SJCRH30 (cell line): ENCODE measurements around the gene INPP5F. TPM values are rescaled to one million over a fixed set of nuclear protein-coding genes. Genes with fewer than 3 reads are reported as not detected.

Source experiments
- DNase-seq, 2 experiments: peaks; one replicate each; pipeline ENCODE4 v3.0.0-alpha.2; 2015 to 2020
- H3K27ac ChIP-seq: fragments of 250-450 bp; sonication (Bioruptor Pico); 2 replicates; pipeline ENCODE4 v1.5.1; 2020; ENCODE audit warnings: mild to moderate bottlenecking, moderate library complexity
- H3K27me3 ChIP-seq: fragments of 250-450 bp; sonication (Bioruptor Pico); 2 replicates; pipeline ENCODE4 v1.5.1; 2020; ENCODE audit warnings: mild to moderate bottlenecking, moderate library complexity
- H3K36me3 ChIP-seq: fragments of 250-450 bp; sonication (Bioruptor Pico); 2 replicates; pipeline ENCODE4 v1.5.1; 2020; ENCODE audit warnings: mild to moderate bottlenecking, moderate library complexity
- H3K4me1 ChIP-seq: fragments of 250-450 bp; sonication (Bioruptor Pico); 2 replicates; pipeline ENCODE4 v1.5.1; 2020; ENCODE audit warnings: mild to moderate bottlenecking, moderate library complexity
- H3K4me3 ChIP-seq: fragments of 250-450 bp; sonication (Bioruptor Pico); 2 replicates; pipeline ENCODE4 v1.5.1; 2020; ENCODE audit warnings: mild to moderate bottlenecking, moderate library complexity
- H3K9me3 ChIP-seq: fragments of 250-450 bp; sonication (Bioruptor Pico); replicated peaks from 2 replicates; pipeline ENCODE4 v1.5.1; 2020; ENCODE audit warnings: mild to moderate bottlenecking, moderate library complexity
- total RNA-seq: library from RNA; depleted of rRNA; stranded (reverse); fragments of >200 nt; shearing (Covaris generic); gene quantifications from 2 replicates; pipeline ENCODE4 v1.2.3, GENCODE V29; 2014

The INPP5F gene
- total RNA-seq, 1 experiment from 2014 or later: 13.8 TPM

DNA sequence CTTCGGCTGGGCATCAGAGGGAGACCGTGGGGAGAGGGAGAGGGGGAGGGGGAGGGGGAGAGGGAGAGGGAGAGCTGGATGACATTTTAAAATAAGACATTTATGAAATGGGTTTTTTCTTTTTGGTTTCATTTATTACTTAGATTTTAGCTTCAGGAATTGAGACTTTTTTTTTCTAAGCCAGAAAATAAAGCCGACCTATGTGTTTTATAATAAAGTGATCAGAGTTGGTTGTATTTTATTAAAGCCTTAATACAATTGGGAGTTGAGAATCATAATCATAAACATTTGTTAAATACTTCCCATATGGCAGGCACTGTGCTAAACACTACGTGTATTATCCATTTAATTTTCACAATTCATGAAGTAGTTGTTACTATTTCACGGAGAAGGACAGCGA, 70.2 kb downstream of the INPP5F start:
- Histone ChIP-seq H3K27me3 (no peaks in the 10 kb centered on the region), H3K36me3 (0 out of 2 replicates have a peak, but pooled peaks cover 2% of the 10 kb centered on the region), H3K27ac (no peak overlapping the region), H3K9me3 (no peaks in the 10 kb centered on the region), H3K4me1 (no peaks in the 10 kb centered on the region), H3K4me3 (no peak overlapping the region)
- DNase-seq: no peak

GRCh38 chr10:119801176-119801575, 75.3 kb downstream of the INPP5F start:
- no peaks in the 10 kb centered on the region for H3K9me3 ChIP-seq
- H3K27ac ChIP-seq: no peak overlapping the region
- H3K36me3 ChIP-seq: peaks cover 2% of the 10 kb centered on the region; the same call in 1 of the 2 replicates
- no peak for DNase-seq
- no peak overlapping the region for H3K4me3 ChIP-seq
- peaks cover 3% of the 10 kb centered on the region; the same call in 1 of the 2 replicates for H3K4me1 ChIP-seq
- no peaks in the 10 kb centered on the region for H3K27me3 ChIP-seq

- Histone ChIP-seq H3K36me3 (peaks cover 2% of the 10 kb centered on the region; the same call in 1 of the 2 replicates), H3K9me3 (no peaks in the 10 kb centered on the region), H3K27me3 (no peaks in the 10 kb centered on the region), H3K4me1 (peaks cover 3% of the 10 kb centered on the region; the same call in 1 of the 2 replicates), H3K4me3 (no peak overlapping the region), H3K27ac (no peak overlapping the region)
- DNase-seq: no peak
These were observed 76.2 kb downstream of the INPP5F start for GRCh38 chr10:119801998-119802538.

GRCh38 chr10:119803264-119803663, 77.4 kb downstream of the INPP5F start:
- peaks cover 2% of the 10 kb centered on the region; the same call in 1 of the 2 replicates for H3K36me3 ChIP-seq
- no peak for DNase-seq
- no peaks in the 10 kb centered on the region for H3K9me3 ChIP-seq
- no peak overlapping the region for H3K4me3 ChIP-seq
- peaks cover 13% of the 10 kb centered on the region for H3K4me1 ChIP-seq
- H3K27ac ChIP-seq: no peak overlapping the region
- H3K27me3 ChIP-seq: no peaks in the 10 kb centered on the region

GRCh38 chr10:119805702-119806230, 79.9 kb downstream of the INPP5F start:
- H3K27me3 ChIP-seq: no peaks in the 10 kb centered on the region
- no peaks in the 10 kb centered on the region for H3K9me3 ChIP-seq
- DNase-seq: no peak
- H3K36me3 ChIP-seq: no peaks in the 10 kb centered on the region; the same call in 1 of the 2 replicates
- H3K4me1 ChIP-seq: peaks cover 17% of the 10 kb centered on the region
- H3K4me3 ChIP-seq: no peak overlapping the region
- H3K27ac ChIP-seq: no peak overlapping the region

DNA sequence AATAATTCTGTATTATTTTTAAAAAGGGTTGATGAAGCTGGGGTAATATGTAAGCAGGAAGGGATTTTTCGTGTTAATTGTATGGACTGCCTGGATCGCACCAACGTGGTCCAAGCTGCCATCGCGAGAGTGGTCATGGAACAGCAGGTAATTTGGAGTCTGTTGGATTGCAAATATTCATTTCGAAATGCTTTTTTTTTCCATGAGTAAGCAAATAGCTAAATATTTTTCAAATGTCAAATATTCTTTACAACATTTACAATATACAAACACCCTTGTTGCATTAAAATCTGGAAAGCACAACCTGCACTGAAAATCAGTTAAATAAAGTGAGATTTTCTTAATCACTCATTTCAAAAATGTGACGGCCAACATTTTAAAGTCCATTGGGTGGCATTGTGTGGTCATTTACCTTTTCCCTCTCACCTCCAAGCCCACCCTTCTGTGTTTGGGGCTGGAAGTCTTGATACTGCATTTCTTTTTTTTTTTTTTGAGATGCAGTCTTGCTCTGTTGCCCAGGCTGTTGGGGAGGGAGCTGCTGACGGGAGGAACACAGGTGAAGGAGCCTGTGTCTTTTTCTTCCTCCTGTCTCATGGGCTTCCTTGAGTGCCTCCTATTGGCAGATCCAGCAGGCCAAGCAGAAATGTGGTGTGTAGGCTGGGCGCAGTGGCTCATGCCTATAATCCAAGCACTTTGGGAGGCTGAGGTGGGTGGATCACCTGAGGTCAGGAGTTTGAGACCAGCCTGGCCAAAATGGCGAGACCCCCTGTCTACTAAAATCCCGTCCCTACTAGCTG, 80.7 kb downstream of the INPP5F start:
- no peaks in the 10 kb centered on the region; the same call in 1 of the 2 replicates for H3K36me3 ChIP-seq
- H3K9me3 ChIP-seq: no peaks in the 10 kb centered on the region
- H3K4me3 ChIP-seq: no peak overlapping the region
- peaks cover 17% of the 10 kb centered on the region for H3K4me1 ChIP-seq
- no peaks in the 10 kb centered on the region for H3K27me3 ChIP-seq
- H3K27ac ChIP-seq: no peak overlapping the region
- no peak for DNase-seq

DNA sequence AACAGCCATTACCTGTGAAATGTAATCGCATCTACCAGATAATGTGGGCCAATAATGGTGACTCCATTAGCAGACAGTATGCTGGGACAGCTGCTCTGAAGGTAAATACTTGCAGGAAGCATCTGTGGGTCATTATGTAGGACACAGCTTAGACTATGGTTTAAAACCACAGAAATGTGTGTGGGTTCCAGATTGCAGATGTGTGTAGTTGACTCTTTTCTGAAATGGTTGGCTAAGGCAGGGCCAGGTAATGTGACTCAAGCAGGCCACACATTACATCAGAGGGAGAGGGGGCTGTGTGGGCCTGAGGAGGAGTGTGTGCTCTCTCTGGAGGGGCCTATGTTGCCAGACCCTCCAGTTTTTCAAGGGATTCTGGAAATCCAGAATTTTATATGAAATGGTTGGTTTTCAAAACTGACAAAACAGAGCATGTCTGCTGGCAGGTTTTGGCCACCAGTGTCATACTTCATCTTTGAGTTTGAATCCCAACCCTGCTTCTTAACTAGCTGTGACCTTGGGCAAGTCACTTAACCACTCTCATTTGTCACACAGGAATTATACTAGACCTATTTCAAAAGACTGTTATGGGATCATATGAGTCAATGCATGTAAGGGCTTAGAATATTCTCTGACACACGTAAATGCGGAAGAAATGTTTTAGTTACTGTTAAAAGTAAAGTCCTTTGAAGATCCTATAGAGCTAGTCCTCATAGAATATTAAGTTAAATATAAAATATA, 82.3 kb downstream of the INPP5F start:
- Histone ChIP-seq H3K27me3 (no peaks in the 10 kb centered on the region), H3K9me3 (no peaks in the 10 kb centered on the region), H3K4me3 (no peak overlapping the region), H3K27ac (peak overlapping the region; percentile 24; the same call in 1 of the 2 replicates), H3K4me1 (peaks cover 17% of the 10 kb centered on the region), H3K36me3 (no peaks in the 10 kb centered on the region; the same call in 1 of the 2 replicates)
- DNase-seq: peak; percentile 52 to 71

DNA sequence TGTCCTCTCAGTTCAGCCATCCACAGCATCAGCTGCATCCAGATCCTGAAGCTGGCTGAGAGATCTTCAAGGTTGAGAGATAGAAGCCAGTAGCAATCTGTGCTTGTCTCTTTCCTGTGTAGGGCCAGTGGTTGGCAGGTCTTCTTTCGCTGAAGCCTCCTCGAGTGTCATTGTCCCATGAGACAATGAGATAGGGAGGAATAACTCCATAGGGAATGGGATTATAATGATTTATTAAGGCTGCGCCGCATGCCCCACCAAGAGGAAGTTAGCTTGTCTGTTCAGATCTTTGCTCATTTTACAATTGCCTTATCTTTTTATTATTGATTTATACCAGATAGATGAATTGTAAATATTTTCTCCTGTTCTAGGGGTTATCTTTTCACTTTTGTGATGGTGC, 85.3 kb downstream of the INPP5F start:
- H3K27me3 ChIP-seq: no peaks in the 10 kb centered on the region
- H3K36me3 ChIP-seq: no peaks in the 10 kb centered on the region; the same call in 1 of the 2 replicates
- no peak overlapping the region for H3K27ac ChIP-seq
- H3K4me3 ChIP-seq: no peak overlapping the region
- no peaks in the 10 kb centered on the region for H3K9me3 ChIP-seq
- DNase-seq: no peak
- peaks cover 13% of the 10 kb centered on the region for H3K4me1 ChIP-seq

DNA sequence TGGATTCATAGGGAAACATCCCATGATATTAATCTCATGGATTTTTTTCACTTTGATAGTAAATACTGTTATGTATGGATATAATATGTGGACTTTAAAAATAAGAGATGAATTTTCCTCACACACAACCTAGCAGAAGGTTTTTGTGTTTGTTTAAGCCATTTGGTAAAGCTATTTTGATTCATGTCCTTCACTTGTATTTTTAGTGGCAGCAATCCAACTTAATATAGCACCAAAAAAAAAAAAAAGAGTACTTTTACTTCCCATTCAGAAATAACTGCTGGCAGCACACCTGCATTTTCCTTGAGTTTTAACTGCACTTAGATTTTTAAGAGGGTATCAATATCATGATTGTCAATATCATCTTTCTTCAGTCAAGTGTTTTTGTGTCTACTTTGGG, 86.8 kb downstream of the INPP5F start:
- Histone ChIP-seq H3K27me3 (no peaks in the 10 kb centered on the region), H3K27ac (no peak overlapping the region), H3K4me1 (peaks cover 8% of the 10 kb centered on the region), H3K4me3 (no peak overlapping the region), H3K9me3 (no peaks in the 10 kb centered on the region), H3K36me3 (peaks cover 2% of the 10 kb centered on the region; the same call in 1 of the 2 replicates)
- DNase-seq: no peak

DNA sequence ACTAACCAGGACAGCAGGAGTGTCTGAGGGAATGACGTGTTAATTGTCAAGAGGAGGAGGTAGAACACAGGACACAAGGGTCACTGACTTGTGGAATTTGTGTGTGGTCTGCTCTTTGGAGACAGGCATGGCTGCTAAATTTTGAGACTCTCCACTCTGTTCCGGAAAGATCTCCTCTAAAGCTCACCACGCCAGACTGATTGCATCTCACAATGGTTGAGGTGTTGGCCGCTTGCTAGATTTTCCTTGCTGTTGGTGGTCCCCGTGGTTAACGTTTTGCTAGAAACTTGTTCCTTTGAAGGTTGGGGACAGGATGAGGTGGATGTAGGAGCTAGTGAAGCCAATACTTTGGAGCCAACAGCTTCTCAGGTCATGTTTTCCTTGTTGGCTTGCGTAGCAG, 89.8 kb downstream of the INPP5F start:
- Histone ChIP-seq H3K27me3 (no peaks in the 10 kb centered on the region), H3K9me3 (no peaks in the 10 kb centered on the region), H3K4me1 (no peaks in the 10 kb centered on the region), H3K27ac (no peak overlapping the region), H3K36me3 (peaks cover 2% of the 10 kb centered on the region; the same call in 1 of the 2 replicates), H3K4me3 (no peak overlapping the region)
- no peak for DNase-seq

DNA sequence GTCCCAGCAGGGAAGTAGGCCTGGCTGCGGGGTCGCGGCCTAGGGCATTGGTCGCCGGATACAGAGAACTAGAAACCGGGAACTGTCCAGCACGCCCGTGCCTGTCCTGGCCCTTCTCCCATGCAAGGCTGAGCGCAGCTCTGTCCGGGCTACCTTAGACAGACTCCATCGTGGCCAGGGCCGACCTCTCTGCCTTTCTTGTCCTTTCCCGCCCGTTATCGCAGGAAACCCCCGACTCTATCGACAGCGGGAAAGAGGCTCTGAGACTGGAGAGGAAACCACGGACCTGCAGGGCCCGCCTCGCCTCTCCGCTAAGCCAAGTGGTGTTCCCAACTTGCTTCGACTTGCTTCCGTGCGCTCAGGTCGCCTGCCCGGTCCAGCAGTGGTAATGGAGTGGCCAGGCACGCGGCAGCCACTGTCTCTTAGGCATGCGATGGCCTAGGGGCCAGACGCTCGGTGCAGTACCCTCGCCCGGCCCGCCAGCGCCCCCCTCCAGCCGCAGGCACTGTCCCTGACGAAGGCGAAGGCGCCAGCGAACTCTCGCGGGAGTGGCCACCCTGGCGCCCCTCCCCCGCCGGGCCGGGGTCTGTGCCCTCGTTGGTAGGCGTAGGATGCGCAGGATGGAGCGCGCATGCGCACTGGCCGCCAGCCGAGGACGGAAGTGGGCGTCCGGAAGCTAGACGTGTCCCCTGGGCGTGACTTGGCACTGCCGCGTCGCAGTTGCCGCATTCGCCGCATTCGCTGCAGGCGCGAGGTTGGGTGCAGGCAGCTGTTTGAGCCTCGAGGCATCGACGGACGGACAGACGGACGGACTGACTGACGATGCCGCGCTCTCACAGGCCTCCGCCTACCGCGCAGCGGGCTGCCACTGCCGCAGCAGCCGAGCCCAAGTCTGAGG, 92.4 kb downstream of the INPP5F start:
- H3K27ac ChIP-seq: no peak overlapping the region
- DNase-seq: no peak
- no peaks in the 10 kb centered on the region for H3K27me3 ChIP-seq
- H3K4me3 ChIP-seq: no peak overlapping the region
- H3K36me3 ChIP-seq: 0 out of 2 replicates have a peak, but pooled peaks cover 2% of the 10 kb centered on the region
- no peaks in the 10 kb centered on the region for H3K4me1 ChIP-seq
- no peaks in the 10 kb centered on the region for H3K9me3 ChIP-seq

- H3K4me1 ChIP-seq: no peaks in the 10 kb centered on the region
- no peak overlapping the region for H3K27ac ChIP-seq
- H3K27me3 ChIP-seq: no peaks in the 10 kb centered on the region
- 0 out of 2 replicates have a peak, but pooled peaks cover 2% of the 10 kb centered on the region for H3K36me3 ChIP-seq
- H3K4me3 ChIP-seq: no peak overlapping the region
- DNase-seq: no peak
- H3K9me3 ChIP-seq: no peaks in the 10 kb centered on the region
These were observed 93.0 kb downstream of the INPP5F start for GRCh38 chr10:119818889-119819270.

DNA sequence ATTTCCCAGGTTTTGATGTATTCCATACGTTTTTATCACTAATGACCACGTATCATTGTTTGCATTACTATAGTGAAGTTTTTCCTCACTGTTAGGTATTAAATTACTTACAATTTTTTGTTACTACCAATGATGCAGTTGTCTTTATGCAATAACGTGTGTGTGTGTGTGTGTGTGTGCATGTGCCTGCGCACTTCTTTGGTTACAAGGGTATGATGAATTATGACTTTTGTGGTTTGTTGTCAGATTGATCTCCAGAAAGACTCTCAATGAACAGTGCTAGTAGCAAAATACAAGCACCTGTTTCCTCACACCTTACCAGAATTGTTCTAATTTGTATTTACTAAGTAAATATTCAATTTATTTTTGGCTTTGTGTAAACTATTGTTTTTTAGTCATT, 95.3 kb downstream of the INPP5F start:
- Histone ChIP-seq H3K36me3 (peaks cover 10% of the 10 kb centered on the region), H3K27me3 (no peaks in the 10 kb centered on the region), H3K4me1 (no peaks in the 10 kb centered on the region), H3K27ac (no peak overlapping the region), H3K9me3 (no peaks in the 10 kb centered on the region), H3K4me3 (no peak overlapping the region)
- no peak for DNase-seq

DNA sequence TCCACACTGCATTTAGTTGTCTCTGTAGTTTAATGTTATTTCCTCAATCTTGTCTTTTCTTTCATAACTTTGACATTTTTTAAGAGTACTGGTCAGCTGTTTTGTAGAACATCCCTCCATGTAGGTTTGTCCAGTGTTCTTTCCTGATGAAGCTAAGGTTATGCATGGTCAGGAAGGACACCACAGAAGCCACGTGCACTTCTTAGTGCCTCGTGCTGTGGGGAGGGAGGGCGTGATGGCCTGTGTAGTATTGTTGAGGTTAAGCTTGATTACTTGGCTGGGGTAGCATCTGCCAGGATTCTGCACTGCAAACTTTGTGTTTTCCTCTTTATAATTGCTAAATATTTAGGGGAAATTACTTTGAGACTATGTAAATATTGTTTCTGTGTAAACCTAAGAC, 98.4 kb downstream of the INPP5F start:
- H3K27ac ChIP-seq: no peak overlapping the region
- H3K4me1 ChIP-seq: no peaks in the 10 kb centered on the region
- no peaks in the 10 kb centered on the region for H3K27me3 ChIP-seq
- no peak overlapping the region for H3K4me3 ChIP-seq
- DNase-seq: no peak
- peaks cover 26% of the 10 kb centered on the region for H3K36me3 ChIP-seq
- H3K9me3 ChIP-seq: no peaks in the 10 kb centered on the region
